Stimulated activated naive CD8-positive, alpha-beta T cell treated with anti-CD3 and anti-CD28 coated beads, Interleukin-15, amount 100 ng/mL, for 72 hours (primary cell): ENCODE data around the gene PPP2R2D.

Experiments
- ATAC-seq: fragments of 150-1000 bp; cut with Tn5 transposase; 2 replicates; pipeline ENCODE4 v1.10.0; 2021; ENCODE audit warnings: mild to moderate bottlenecking, moderate library complexity
- DNase-seq, 2 donors: peaks; one replicate each; pipeline ENCODE4 v3.0.0; 2021 to 2022
- H3K27ac Mint-ChIP-seq, 2 donors: one replicate each; pipeline ENCODE4 v1.8.0; 2022; ENCODE audit warnings: mild to moderate bottlenecking in 2 of 2, mixed read lengths in 2 of 2, moderate library complexity in 2 of 2
- H3K27me3 Mint-ChIP-seq: one replicate; pipeline ENCODE4 v1.8.0; 2022; ENCODE audit warnings: mixed read lengths
- H3K4me1 Mint-ChIP-seq: one replicate; pipeline ENCODE4 v1.8.0; 2022; ENCODE audit warnings: mild to moderate bottlenecking, mixed read lengths
- H3K4me3 Mint-ChIP-seq, 2 donors: one replicate each; pipeline ENCODE4 v1.8.0; 2022; ENCODE audit warnings: mild to moderate bottlenecking in 2 of 2, mixed read lengths in 2 of 2, moderate library complexity in 1 of 2
- H3K9me3 Mint-ChIP-seq, 2 donors: one replicate each; pipeline ENCODE4 v1.8.0; 2022; ENCODE audit warnings: mixed read lengths in 2 of 2

The PPP2R2D gene

DNA sequence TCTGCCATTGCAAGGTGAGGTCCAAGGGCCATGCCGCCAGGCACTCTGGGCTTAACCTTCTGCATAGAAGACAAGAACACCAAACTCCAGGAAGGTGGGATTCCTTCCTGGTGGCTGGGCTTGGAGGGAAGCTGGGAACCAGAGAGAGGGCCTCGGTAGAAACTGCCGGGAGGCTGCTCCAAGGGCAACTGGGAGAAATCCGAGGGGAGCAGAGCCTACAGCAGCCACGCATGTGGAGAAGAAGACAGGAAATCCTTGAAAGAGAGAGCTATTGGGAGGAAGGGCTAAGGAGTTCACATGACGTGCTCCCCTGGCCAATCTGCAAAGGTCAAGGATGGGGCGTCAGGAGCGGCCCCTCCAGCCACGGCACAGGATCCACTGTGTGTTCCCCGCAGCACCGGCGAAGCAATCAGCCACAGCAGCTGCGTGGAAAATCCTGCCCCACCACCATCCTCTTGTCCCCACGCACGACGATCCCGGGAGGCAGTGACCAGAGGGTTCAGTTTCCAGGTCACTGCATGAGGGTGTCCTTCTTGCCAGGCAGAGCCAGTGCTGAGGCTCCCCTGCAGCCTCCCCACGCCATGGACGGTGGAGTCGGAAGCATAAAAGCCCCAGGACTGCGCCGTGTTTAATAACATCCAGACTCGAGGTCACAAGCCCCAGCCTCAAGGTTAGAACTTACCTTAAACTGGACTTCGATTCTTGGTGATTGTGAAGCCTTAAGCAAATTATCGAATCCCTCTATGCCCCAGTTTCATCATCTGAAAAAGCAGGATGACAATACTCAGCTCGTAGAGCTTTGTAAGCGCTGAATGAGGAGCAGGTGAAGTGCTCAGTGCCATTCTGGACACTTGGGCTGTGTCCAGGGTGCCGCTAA, 8.6 kb upstream of the PPP2R2D start:
- Mint-ChIP-seq H3K27ac (no peak overlapping the region), H3K4me1 (peaks cover 15% of the 10 kb centered on the region), H3K27me3 (no peaks in the 10 kb centered on the region), H3K4me3 (no peak overlapping the region), H3K9me3 (no peaks in the 10 kb centered on the region)
- DNase-seq (no peak), ATAC-seq (no peak)

DNA sequence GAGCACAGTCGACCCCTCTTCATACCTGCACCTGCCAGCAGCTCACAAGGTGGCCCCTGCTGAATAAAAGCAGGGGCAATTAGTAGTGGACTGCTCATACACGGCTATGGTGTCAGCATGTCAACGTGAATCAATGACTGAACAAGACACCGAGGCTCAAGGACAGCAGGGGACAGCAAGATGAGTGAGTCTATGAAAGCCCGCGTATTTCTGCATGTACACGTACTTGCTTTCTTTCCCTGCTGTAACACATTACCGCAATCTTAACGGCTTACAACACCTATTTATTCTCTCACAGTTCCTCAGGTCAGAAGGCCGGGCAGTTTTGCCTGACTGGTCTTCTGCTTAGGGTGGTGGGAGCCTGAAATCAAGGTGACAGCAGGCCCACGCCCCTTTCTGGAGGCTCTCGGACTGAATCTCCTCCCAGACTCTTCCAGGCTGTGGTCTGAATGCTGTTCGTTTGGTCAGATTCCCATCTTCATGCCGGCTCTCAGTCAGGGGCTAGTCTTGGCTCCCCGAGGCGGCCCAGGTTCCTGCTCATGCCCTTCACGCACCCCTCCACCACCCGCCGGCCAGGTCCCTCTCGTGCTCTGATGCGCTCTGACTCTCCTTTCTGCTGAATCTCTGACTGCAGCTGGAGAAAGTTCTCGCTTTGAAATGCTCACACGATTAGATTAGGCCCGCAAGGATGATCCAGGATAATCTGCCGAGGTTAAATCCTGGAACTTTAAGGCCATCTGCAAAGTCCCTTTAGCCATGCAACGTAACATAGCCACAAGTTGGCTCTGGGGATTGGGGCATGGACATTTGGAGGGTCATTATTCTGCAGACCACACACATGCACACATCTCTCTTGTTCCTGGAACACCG, 7.8 kb upstream of the PPP2R2D start:
- no peak for DNase-seq
- H3K4me1 Mint-ChIP-seq: peaks cover 19% of the 10 kb centered on the region
- H3K27ac Mint-ChIP-seq: no peak overlapping the region
- ATAC-seq: no peak
- no peaks in the 10 kb centered on the region for H3K27me3 Mint-ChIP-seq
- no peak overlapping the region for H3K4me3 Mint-ChIP-seq
- no peaks in the 10 kb centered on the region for H3K9me3 Mint-ChIP-seq

DNA sequence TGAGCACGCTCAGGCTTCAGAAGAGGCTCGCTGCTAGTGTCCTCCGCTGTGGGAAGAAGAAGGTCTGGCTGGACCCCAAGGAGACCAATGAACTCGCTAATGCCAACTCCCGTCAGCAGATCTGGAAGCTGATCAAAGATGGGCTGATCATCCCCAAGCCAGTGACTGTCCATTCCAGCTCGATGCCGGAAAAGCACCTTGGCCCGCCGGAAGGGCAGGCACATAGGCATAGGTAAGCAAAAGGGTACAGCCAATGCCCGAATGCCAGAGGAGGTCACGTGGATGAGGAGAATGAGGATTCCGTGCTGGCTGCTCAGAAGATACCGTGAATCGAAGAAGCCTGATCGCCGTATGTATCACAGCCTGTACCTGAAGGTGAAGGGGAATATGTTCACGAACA, 5.7 kb upstream of the PPP2R2D start:
- H3K4me3 Mint-ChIP-seq: no peak overlapping the region
- peaks cover 16% of the 10 kb centered on the region for H3K27me3 Mint-ChIP-seq
- H3K4me1 Mint-ChIP-seq: peaks cover 31% of the 10 kb centered on the region
- DNase-seq (no peak), ATAC-seq (no peak)
- H3K9me3 Mint-ChIP-seq: no peaks in the 10 kb centered on the region
- H3K27ac Mint-ChIP-seq: no peak overlapping the region

DNA sequence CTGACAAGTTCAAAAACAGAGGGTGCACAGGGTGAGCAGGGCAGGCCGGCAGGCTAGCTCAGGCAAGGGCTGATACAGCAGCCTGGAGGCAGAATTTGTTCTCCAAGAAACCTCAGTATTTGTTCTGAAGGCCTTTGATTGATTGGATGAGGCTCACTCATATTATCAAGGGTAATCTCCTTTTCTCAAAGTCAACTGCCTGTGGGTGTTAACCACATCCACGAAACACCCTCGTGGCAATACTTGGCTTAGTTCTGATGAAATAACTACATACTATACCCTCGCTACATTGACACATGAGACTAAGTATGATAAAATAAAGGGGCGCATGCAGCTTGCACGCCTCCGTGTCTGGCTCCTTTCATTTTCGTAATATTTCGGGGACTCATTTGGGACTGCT, 4.4 kb upstream of the PPP2R2D start:
- H3K4me3 Mint-ChIP-seq: peak overlapping the region in 1 of 2 donors; percentile 38
- peak in 1 of 2 donors; percentile 51 for DNase-seq
- ATAC-seq: peak; percentile 50
- H3K4me1 Mint-ChIP-seq: peaks cover 33% of the 10 kb centered on the region
- H3K9me3 Mint-ChIP-seq: no peaks in the 10 kb centered on the region
- H3K27me3 Mint-ChIP-seq: peaks cover 16% of the 10 kb centered on the region
- peak overlapping the region; percentile 80 to 83 for H3K27ac Mint-ChIP-seq

DNA sequence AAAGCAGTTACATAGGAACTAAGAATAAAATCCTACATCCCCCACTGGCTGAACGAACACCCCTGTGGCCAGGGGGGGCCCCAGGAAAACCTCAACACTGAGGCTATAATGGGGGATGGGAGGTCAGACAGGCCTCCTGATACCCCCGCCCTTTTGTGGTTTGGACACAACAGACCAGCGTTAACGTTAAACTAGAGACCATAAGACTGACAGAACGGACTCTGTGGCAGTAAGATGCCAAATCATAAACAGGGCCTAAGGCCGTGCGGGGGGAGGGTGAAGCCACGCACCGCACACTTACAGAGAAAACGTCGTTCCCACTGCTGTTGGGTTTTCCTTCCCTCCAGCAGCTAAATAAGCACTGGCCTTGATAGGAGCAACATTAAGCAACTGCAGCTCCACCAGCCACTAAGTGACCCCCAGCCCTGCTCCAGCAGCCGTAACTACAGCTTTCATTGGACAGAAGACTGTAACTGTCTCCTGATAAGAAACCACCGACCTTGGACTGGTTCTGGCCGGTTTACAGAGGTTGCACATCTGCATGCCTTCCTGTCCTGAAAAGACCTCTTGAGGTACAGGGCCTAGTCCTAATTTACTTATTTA, 3.4 kb upstream of the PPP2R2D start:
- no peaks in the 10 kb centered on the region for H3K9me3 Mint-ChIP-seq
- H3K27ac Mint-ChIP-seq: no peak overlapping the region
- ATAC-seq (no peak), DNase-seq (no peak)
- peaks cover 16% of the 10 kb centered on the region for H3K27me3 Mint-ChIP-seq
- H3K4me3 Mint-ChIP-seq: no peak overlapping the region
- peaks cover 39% of the 10 kb centered on the region for H3K4me1 Mint-ChIP-seq

DNA sequence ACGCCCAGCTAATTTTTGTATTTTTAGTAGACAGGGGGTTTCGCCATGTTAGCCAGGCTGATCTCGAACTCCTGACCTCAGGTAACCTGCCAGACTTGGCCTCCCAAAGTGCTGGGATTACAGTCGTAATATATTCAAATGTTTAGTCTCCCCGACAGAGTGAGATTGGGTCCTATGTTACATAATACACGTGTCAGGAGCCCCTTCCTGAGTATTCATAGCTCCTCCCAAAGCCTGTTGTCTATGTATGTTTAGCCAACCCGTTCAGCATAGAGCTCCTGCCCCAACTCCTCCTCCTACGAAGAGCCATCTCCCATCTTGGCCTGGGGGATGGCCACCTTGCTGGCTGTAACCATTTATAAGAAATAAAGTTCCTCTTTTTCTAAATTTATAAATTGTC, 2.7 kb upstream of the PPP2R2D start:
- Mint-ChIP-seq H3K27ac (no peak overlapping the region), H3K4me1 (peaks cover 44% of the 10 kb centered on the region), H3K27me3 (peaks cover 16% of the 10 kb centered on the region), H3K9me3 (no peaks in the 10 kb centered on the region), H3K4me3 (no peak overlapping the region)
- ATAC-seq: no peak
- no peak for DNase-seq

DNA sequence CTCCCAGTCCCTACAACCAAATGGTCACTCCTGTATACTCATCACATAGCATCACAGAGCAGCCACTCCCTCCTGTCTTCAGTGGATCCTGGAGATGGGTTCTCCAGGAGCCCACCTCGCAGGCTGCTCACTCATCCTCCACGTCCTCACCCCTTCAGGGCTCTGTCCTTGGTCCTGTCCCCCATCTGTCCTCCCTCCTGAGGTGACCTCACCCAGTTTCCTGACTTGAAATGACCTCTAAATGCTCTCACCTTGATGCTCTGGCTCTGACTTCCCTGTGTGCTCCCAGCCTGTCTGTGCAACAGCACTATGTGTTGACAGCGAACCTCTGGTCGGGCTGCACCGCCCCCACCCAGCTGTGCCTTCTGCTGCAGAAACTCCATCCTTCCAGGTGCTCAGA, 2.1 kb upstream of the PPP2R2D start:
- no peaks in the 10 kb centered on the region for H3K9me3 Mint-ChIP-seq
- ATAC-seq: no peak
- H3K4me3 Mint-ChIP-seq: no peak overlapping the region
- DNase-seq: no peak
- H3K27ac Mint-ChIP-seq: no peak overlapping the region
- H3K4me1 Mint-ChIP-seq: peaks cover 50% of the 10 kb centered on the region
- peaks cover 16% of the 10 kb centered on the region for H3K27me3 Mint-ChIP-seq

DNA sequence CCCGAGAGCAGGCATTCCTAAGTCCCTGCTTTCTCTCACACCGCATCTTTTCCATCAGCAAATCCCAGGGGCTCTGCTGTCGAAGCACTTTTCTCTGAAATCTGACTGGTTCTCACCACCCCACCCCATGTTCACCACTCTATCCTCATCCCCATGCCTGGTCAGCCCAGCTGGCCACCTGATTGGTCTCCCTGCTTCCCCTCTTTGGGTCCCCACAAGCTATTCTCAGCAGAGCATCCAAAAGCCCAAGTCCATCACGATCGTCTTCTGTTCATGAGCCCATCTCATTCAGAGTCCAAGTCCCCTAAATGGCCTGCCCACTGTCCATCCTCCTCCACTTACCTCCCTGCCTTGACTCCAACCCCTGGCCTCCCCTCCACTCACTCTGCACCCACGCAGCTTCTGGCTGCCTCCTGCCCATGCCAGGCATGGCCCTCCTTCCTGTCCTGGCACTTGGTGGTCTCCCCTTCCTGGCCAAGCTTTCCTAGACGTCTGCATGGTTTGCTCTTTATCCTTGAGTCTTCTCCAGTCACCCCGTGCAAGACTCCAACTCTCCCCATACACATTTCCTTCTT, 1.6 kb upstream of the PPP2R2D start:
- peak overlapping the region; percentile 84 to 85 for H3K4me3 Mint-ChIP-seq
- ATAC-seq (no peak), DNase-seq (no peak)
- no peak overlapping the region for H3K27ac Mint-ChIP-seq
- peaks cover 55% of the 10 kb centered on the region for H3K4me1 Mint-ChIP-seq
- peaks cover 16% of the 10 kb centered on the region for H3K27me3 Mint-ChIP-seq
- no peaks in the 10 kb centered on the region for H3K9me3 Mint-ChIP-seq

DNA sequence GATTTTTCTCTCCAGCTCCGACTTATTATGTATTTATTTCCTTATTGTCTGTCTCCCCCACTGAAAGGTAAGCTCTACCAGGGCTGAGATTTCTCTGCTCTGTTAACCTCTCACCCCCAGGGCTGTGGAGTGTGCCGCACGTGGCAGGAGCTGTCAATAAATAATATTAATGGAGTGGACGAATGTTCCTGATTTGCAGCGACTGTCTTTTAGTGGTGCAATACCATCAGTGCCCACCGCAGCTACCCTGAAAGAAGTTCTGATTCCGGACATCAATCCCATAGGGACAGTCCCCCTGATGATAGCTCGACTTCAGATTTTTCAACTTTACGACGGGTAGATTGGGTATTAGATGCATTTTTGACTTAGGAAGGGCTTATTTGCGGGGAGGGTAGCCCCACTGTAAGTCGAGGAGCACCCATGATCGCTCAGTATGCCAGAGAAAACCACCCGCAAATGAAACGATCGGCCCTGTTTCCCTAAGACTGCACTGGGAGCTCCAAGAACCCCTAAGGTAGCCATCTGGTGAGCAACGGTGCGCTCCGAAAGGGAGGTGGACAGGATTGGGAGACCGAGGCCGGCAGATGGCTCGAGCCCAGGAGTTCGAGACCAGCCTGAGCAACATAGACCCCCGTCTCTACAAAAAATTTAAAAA, 986 bp upstream of the PPP2R2D start:
- Mint-ChIP-seq H3K4me3 (peak overlapping the region; percentile 84 to 85), H3K27me3 (peaks cover 16% of the 10 kb centered on the region), H3K4me1 (peaks cover 61% of the 10 kb centered on the region), H3K27ac (peak overlapping the region in 1 of 2 donors; percentile 69), H3K9me3 (no peaks in the 10 kb centered on the region)
- DNase-seq (no peak), ATAC-seq (no peak)

DNA sequence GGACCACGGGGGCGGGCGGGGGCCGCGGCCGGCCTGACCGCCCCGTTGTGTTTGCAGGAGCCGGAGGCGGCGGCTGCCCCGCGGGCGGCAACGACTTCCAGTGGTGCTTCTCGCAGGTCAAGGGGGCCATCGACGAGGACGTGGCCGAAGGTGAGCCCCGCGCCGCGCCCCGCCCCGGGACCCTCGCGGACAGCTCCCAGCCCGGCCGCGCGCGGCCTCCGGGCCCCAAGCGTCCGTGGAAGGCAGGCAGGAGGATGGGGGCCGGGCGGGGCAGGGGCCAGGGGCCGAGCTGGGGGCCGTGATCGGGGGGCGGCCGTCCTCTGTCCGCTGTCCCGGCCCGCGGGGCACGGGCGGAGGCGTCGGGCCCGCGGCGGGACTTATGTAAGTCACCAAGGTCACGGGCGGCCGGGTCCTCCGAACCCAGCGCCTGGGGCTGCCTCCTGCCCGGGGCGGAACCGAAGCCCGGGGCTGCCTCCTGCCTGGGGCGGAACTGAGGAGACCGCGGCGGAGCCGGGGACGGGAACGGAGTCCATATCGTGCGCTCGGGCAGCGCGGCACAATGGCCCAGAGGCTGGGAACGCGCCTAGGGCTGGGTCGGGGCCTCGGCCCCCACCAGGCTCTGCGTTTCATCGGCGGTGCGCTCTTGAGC, 497 bp downstream of the PPP2R2D start:
- H3K9me3 Mint-ChIP-seq: no peaks in the 10 kb centered on the region
- peak overlapping the region; percentile 80 to 90 for H3K4me3 Mint-ChIP-seq
- peaks cover 16% of the 10 kb centered on the region for H3K27me3 Mint-ChIP-seq
- peak overlapping the region; percentile 48 to 88 for H3K27ac Mint-ChIP-seq
- peaks cover 69% of the 10 kb centered on the region for H3K4me1 Mint-ChIP-seq
- peak; percentile 57 for DNase-seq
- ATAC-seq: peak; percentile 31

DNA sequence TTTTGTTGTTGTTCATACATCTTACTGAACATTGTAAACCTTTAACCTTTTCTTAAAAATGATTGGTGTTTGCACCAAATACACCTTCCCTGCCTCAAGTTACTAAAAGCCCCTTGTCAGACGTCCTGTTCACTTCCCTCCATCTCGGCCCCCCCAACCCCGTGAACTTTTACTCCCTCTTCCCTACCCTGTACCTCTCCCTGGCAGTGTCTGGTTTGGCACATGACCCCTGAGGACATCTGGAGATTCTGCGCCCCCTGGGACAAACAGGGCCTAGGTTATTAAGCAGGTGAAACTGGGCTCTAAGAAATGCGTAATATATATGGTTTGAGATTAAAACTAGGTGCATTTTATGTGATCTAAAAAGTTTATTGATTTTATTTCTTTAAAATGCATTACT, 1.4 kb downstream of the PPP2R2D start:
- Mint-ChIP-seq H3K27ac (peak overlapping the region in 1 of 2 donors; percentile 88), H3K4me1 (peaks cover 66% of the 10 kb centered on the region), H3K27me3 (peaks cover 16% of the 10 kb centered on the region), H3K9me3 (no peaks in the 10 kb centered on the region), H3K4me3 (peak overlapping the region; percentile 80 to 90)
- DNase-seq (no peak), ATAC-seq (no peak)

DNA sequence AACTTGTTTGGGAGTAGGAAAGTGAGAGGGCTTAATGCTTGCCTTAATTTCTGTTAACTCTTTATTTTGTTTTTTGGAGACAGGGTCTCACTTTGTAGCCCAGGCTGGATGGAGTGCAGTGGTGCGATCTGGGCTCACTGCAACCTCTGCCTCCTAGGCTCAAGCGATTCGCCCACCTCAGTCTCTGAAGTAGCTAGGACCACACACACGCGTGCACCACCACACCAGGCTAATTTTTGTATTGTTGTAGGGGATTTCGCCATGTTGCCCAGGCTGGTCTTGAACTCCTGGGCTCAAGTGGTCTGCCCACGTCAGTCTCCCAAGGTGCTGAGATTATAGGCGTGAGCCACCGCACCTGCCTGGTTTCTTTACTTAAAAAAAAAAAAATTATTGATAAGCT, 1.9 kb downstream of the PPP2R2D start:
- no peaks in the 10 kb centered on the region for H3K9me3 Mint-ChIP-seq
- peaks cover 16% of the 10 kb centered on the region for H3K27me3 Mint-ChIP-seq
- peak overlapping the region in 1 of 2 donors; percentile 7 for H3K27ac Mint-ChIP-seq
- peaks cover 67% of the 10 kb centered on the region for H3K4me1 Mint-ChIP-seq
- ATAC-seq: no peak
- no peak for DNase-seq
- H3K4me3 Mint-ChIP-seq: peak overlapping the region; percentile 80 to 90

DNA sequence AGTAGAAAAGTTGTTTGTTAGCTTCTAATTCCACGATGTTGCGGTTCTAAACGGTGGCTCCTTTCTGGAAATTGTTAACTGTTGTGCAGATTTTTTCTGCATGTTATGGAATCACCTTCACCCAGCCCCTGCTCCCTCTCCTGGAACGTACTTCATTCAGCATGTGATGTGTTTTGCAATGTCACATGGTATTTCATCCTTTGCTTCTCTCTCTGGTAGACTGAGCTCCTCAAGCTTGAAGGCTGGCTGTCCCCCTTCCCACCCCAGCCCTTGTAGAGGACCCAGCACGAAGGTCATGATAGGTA, 4.4 kb downstream of the PPP2R2D start:
- no peaks in the 10 kb centered on the region for H3K9me3 Mint-ChIP-seq
- no peaks in the 10 kb centered on the region for H3K27me3 Mint-ChIP-seq
- ATAC-seq: no peak
- peak overlapping the region in 1 of 2 donors; percentile 65 for H3K4me3 Mint-ChIP-seq
- peaks cover 72% of the 10 kb centered on the region for H3K4me1 Mint-ChIP-seq
- H3K27ac Mint-ChIP-seq: peak overlapping the region in 1 of 2 donors; percentile 53
- DNase-seq: no peak

DNA sequence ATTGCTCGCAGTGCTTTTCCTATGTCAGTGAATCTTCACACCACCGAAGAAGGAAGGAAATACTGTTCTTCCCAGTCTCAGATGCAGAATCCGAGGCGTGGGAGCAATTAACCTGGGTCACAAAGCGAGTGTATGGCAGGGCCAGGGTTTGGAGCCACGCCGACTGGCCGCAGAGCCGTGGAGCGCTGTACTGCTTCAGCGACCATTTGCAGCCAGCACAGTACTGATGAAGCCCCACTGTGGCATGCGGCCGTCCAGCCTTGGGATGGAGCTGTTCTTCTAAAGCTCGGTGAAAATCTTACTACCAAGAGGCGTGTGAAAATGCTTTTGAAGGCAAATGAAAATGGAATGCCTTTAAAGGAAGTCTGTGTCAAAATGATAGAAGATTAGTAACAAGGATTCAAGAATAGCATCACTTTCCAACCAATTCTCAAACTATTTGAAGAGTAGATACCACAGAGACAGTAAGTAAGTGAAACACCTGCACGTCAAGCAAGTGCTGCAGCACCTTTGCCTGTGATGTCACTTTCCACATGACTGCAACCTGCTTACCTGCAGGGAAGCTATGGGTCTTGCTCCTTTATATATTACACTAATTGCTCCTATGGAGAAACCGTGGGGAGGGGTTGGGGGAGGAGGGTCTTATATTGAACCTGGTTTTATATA, 4.9 kb downstream of the PPP2R2D start:
- no peaks in the 10 kb centered on the region for H3K27me3 Mint-ChIP-seq
- DNase-seq (no peak), ATAC-seq (no peak)
- peak overlapping the region in 1 of 2 donors; percentile 53 for H3K27ac Mint-ChIP-seq
- H3K4me3 Mint-ChIP-seq: peak overlapping the region in 1 of 2 donors; percentile 65
- no peaks in the 10 kb centered on the region for H3K9me3 Mint-ChIP-seq
- peaks cover 71% of the 10 kb centered on the region for H3K4me1 Mint-ChIP-seq
